Measurements from ENCODE around the gene PCSK5.

PCSK5 gene

GRCh38 chr9:76289042-76289441 is 398.6 kb downstream of the PCSK5 start:
- H3K27me3 ChIP-seq (ENCODE audit: low read length): no peaks in the 10 kb centered on the region
- no peak overlapping the region for H3K27ac ChIP-seq (ENCODE audit: low read depth, low read length)
- H3K4me2 ChIP-seq (ENCODE audit: low read depth, low read length, poor library complexity, severe bottlenecking): no peak overlapping the region
- H3K9me2 ChIP-seq (replicated peaks; ENCODE audit: insufficient read depth, low read length): no peaks in the 10 kb centered on the region
- no peak overlapping the region for H2AFZ ChIP-seq (ENCODE audit: low read depth, low read length, severe bottlenecking)
- H3K36me3 ChIP-seq (ENCODE audit: low read length): no peaks in the 10 kb centered on the region
- no peaks in the 10 kb centered on the region for H3F3A ChIP-seq (ENCODE audit: insufficient read depth)
- no peaks in the 10 kb centered on the region for H3K79me2 ChIP-seq (ENCODE audit: insufficient read depth, low read length)
- H3K9me3 ChIP-seq (ENCODE audit: insufficient read depth, low read length): no peaks in the 10 kb centered on the region
- no peak for TF ChIP-seq EZH2phosphoT487 (conservative IDR thresholded peaks at IDR 0.05; ENCODE audit: low read length)
- no peaks in the 10 kb centered on the region for H4K20me1 ChIP-seq (ENCODE audit: low read depth, low read length)
- H3K4me3 ChIP-seq (ENCODE audit: insufficient read depth, low read length, poor library complexity, severe bottlenecking): no peak overlapping the region
- H3K9ac ChIP-seq (ENCODE audit: low read length): no peak overlapping the region

GRCh38 chr9:76289703-76290102 is 399.2 kb downstream of the PCSK5 start:
- Histone ChIP-seq H3K9ac (ENCODE audit: low read length) (no peak overlapping the region), H3K4me3 (ENCODE audit: insufficient read depth, low read length, poor library complexity, severe bottlenecking) (no peak overlapping the region), H3K9me2 (replicated peaks; ENCODE audit: insufficient read depth, low read length) (no peaks in the 10 kb centered on the region), H3K79me2 (ENCODE audit: insufficient read depth, low read length) (no peaks in the 10 kb centered on the region), H3K27ac (ENCODE audit: low read depth, low read length) (no peak overlapping the region), H3K4me2 (ENCODE audit: low read depth, low read length, poor library complexity, severe bottlenecking) (no peak overlapping the region), H4K20me1 (ENCODE audit: low read depth, low read length) (no peaks in the 10 kb centered on the region), H3K9me3 (ENCODE audit: insufficient read depth, low read length) (no peaks in the 10 kb centered on the region), H3F3A (ENCODE audit: insufficient read depth) (no peaks in the 10 kb centered on the region), H3K36me3 (ENCODE audit: low read length) (no peaks in the 10 kb centered on the region), H3K27me3 (ENCODE audit: low read length) (no peaks in the 10 kb centered on the region), H2AFZ (ENCODE audit: low read depth, low read length, severe bottlenecking) (no peak overlapping the region)
- TF ChIP-seq EZH2phosphoT487 (conservative IDR thresholded peaks at IDR 0.05; ENCODE audit: low read length) (no peak), CTCF (IDR thresholded peaks at IDR 0.05; ENCODE audit: insufficient read depth, low read length, poor library complexity, severe bottlenecking) (no peak)

- no peak overlapping the region for H3K27ac ChIP-seq (ENCODE audit: low read depth, low read length)
- H3K9me3 ChIP-seq (ENCODE audit: insufficient read depth, low read length): no peaks in the 10 kb centered on the region
- no peak overlapping the region for H3K4me3 ChIP-seq (ENCODE audit: insufficient read depth, low read length, poor library complexity, severe bottlenecking)
- H3K36me3 ChIP-seq (ENCODE audit: low read length): no peaks in the 10 kb centered on the region
- no peaks in the 10 kb centered on the region for H3K9me2 ChIP-seq (replicated peaks; ENCODE audit: insufficient read depth, low read length)
- no peak overlapping the region for H3K9ac ChIP-seq (ENCODE audit: low read length)
- H3K4me2 ChIP-seq (ENCODE audit: low read depth, low read length, poor library complexity, severe bottlenecking): no peak overlapping the region
- no peak for TF ChIP-seq EZH2phosphoT487 (conservative IDR thresholded peaks at IDR 0.05; ENCODE audit: low read length)
- TF ChIP-seq CTCF (IDR thresholded peaks at IDR 0.05; ENCODE audit: insufficient read depth, low read length, poor library complexity, severe bottlenecking): no peak
- no peaks in the 10 kb centered on the region for H3K27me3 ChIP-seq (ENCODE audit: low read length)
- H2AFZ ChIP-seq (ENCODE audit: low read depth, low read length, severe bottlenecking): no peak overlapping the region
- no peaks in the 10 kb centered on the region for H3F3A ChIP-seq (ENCODE audit: insufficient read depth)
- no peaks in the 10 kb centered on the region for H3K79me2 ChIP-seq (ENCODE audit: insufficient read depth, low read length)
- no peaks in the 10 kb centered on the region for H4K20me1 ChIP-seq (ENCODE audit: low read depth, low read length)
These were observed 400.1 kb downstream of the PCSK5 start for GRCh38 chr9:76290555-76290954.

GRCh38 chr9:76292246-76292645 is 401.8 kb downstream of the PCSK5 start:
- Histone ChIP-seq H2AFZ (ENCODE audit: low read depth, low read length, severe bottlenecking) (no peak overlapping the region), H3K79me2 (ENCODE audit: insufficient read depth, low read length) (no peaks in the 10 kb centered on the region), H3K9ac (ENCODE audit: low read length) (no peak overlapping the region), H4K20me1 (ENCODE audit: low read depth, low read length) (no peaks in the 10 kb centered on the region), H3K9me2 (replicated peaks; ENCODE audit: insufficient read depth, low read length) (no peaks in the 10 kb centered on the region), H3K27ac (ENCODE audit: low read depth, low read length) (no peak overlapping the region), H3K9me3 (ENCODE audit: insufficient read depth, low read length) (no peaks in the 10 kb centered on the region), H3K36me3 (ENCODE audit: low read length) (no peaks in the 10 kb centered on the region), H3K27me3 (ENCODE audit: low read length) (no peaks in the 10 kb centered on the region), H3K4me3 (ENCODE audit: insufficient read depth, low read length, poor library complexity, severe bottlenecking) (no peak overlapping the region), H3F3A (ENCODE audit: insufficient read depth) (no peaks in the 10 kb centered on the region), H3K4me2 (ENCODE audit: low read depth, low read length, poor library complexity, severe bottlenecking) (no peak overlapping the region)
- no peak for TF ChIP-seq EZH2phosphoT487 (conservative IDR thresholded peaks at IDR 0.05; ENCODE audit: low read length)
- TF ChIP-seq CTCF (IDR thresholded peaks at IDR 0.05; ENCODE audit: insufficient read depth, low read length, poor library complexity, severe bottlenecking): no peak
